ENCODE results near the gene MAP4. TPM values are rescaled to one million over a fixed set of nuclear protein-coding genes. Genes with fewer than 3 reads are reported as not detected.

Gene MAP4
- polyA plus RNA-seq, 4 donors, result 30.0 to 74.2 (median 55.7) TPM

GRCh38 chr3:47824541-47825473, 191.4 kb downstream of the MAP4 start:
- H3K27ac ChIP-seq (ENCODE audit: low read depth in 1 of 3, low read length in 2 of 3), result peak overlapping the region; percentile 41 to 68 (median 66)
- H3K4me1 ChIP-seq (ENCODE audit: control insufficient read depth in 3 of 3, insufficient read depth in 2 of 3, low read depth in 1 of 3, low read length in 2 of 3), result peaks cover 0 to 12% (median 10%) of the 10 kb centered on the region in 3 donors
- FAIRE-seq (no peak), DNase-seq (peak; percentile 80 to 93)
- H3K9me3 ChIP-seq (ENCODE audit: control insufficient read depth in 2 of 2, insufficient read depth in 1 of 2, low read depth in 1 of 2, low read length in 1 of 2), result no peaks in the 10 kb centered on the region
- 3 to 4% (median 4%) methylated on average over 52 to 77 of the region's 77 CpGs for WGBS, 3 donors
- no peaks in the 10 kb centered on the region for H3K27me3 ChIP-seq (ENCODE audit: control insufficient read depth in 3 of 3, insufficient read depth in 3 of 3, low read length in 3 of 3)
- peak overlapping the region; percentile 86 to 91 (median 89) for H3K4me3 ChIP-seq (ENCODE audit: low read depth in 1 of 3, low read length in 3 of 3)
- H3K36me3 ChIP-seq (ENCODE audit: control insufficient read depth in 3 of 3, insufficient read depth in 2 of 3, low read depth in 1 of 3, low read length in 3 of 3), result peaks cover 3 to 39% (median 7%) of the 10 kb centered on the region in 3 donors

- Histone ChIP-seq H3K9me3 (ENCODE audit: control insufficient read depth in 2 of 2, insufficient read depth in 1 of 2, low read depth in 1 of 2, low read length in 1 of 2) (no peaks in the 10 kb centered on the region), H3K4me1 (ENCODE audit: control insufficient read depth in 3 of 3, insufficient read depth in 2 of 3, low read depth in 1 of 3, low read length in 2 of 3) (no peaks in the 10 kb centered on the region), H3K4me3 (ENCODE audit: low read depth in 1 of 3, low read length in 3 of 3) (no peak overlapping the region), H3K27ac (ENCODE audit: low read depth in 1 of 3, low read length in 2 of 3) (no peak overlapping the region), H3K27me3 (ENCODE audit: control insufficient read depth in 3 of 3, insufficient read depth in 3 of 3, low read length in 3 of 3) (no peaks in the 10 kb centered on the region), H3K36me3 (ENCODE audit: control insufficient read depth in 3 of 3, insufficient read depth in 2 of 3, low read depth in 1 of 3, low read length in 3 of 3) (peaks cover 4 to 44% (median 7%) of the 10 kb centered on the region in 3 donors)
- 89 to 96% (median 93%) methylated on average over 7 of the region's 7 CpGs for WGBS, 3 donors
- FAIRE-seq (no peak), DNase-seq (no peak)
These were observed 198.6 kb downstream of the MAP4 start for GRCh38 chr3:47817609-47818008.

- Histone ChIP-seq H3K9me3 (ENCODE audit: control insufficient read depth in 2 of 2, insufficient read depth in 1 of 2, low read depth in 1 of 2, low read length in 1 of 2) (no peaks in the 10 kb centered on the region), H3K27me3 (ENCODE audit: control insufficient read depth in 3 of 3, insufficient read depth in 3 of 3, low read length in 3 of 3) (no peaks in the 10 kb centered on the region), H3K36me3 (ENCODE audit: control insufficient read depth in 3 of 3, insufficient read depth in 2 of 3, low read depth in 1 of 3, low read length in 3 of 3) (peaks cover 9 to 49% (median 14%) of the 10 kb centered on the region in 3 donors), H3K4me3 (ENCODE audit: low read depth in 1 of 3, low read length in 3 of 3) (no peak overlapping the region), H3K4me1 (ENCODE audit: control insufficient read depth in 3 of 3, insufficient read depth in 2 of 3, low read depth in 1 of 3, low read length in 2 of 3) (no peaks in the 10 kb centered on the region), H3K27ac (ENCODE audit: low read depth in 1 of 3, low read length in 2 of 3) (no peak overlapping the region)
- DNase-seq, result no peak
- FAIRE-seq, result no peak
- 78 to 84% (median 80%) methylated on average over 8 of the region's 8 CpGs for WGBS, 3 donors
These were observed 202.6 kb downstream of the MAP4 start for GRCh38 chr3:47813551-47814177.

- H3K36me3 ChIP-seq (ENCODE audit: control insufficient read depth in 3 of 3, insufficient read depth in 2 of 3, low read depth in 1 of 3, low read length in 3 of 3), result peaks cover 0 to 28% (median 1%) of the 10 kb centered on the region in 3 donors
- WGBS, 3 donors, result 61 to 85% (median 76%) methylated on average over 1 of the region's 1 CpG
- no peaks in the 10 kb centered on the region for H3K27me3 ChIP-seq (ENCODE audit: control insufficient read depth in 3 of 3, insufficient read depth in 3 of 3, low read length in 3 of 3)
- DNase-seq (no peak), FAIRE-seq (no peak)
- no peak overlapping the region for H3K27ac ChIP-seq (ENCODE audit: low read depth in 1 of 3, low read length in 2 of 3)
- H3K4me3 ChIP-seq (ENCODE audit: low read depth in 1 of 3, low read length in 3 of 3), result no peak overlapping the region
- H3K9me3 ChIP-seq (ENCODE audit: control insufficient read depth in 2 of 2, insufficient read depth in 1 of 2, low read depth in 1 of 2, low read length in 1 of 2), result no peaks in the 10 kb centered on the region
- H3K4me1 ChIP-seq (ENCODE audit: control insufficient read depth in 3 of 3, insufficient read depth in 2 of 3, low read depth in 1 of 3, low read length in 2 of 3), result peaks cover 2 to 13% (median 9%) of the 10 kb centered on the region in 3 donors
These were observed 211.6 kb downstream of the MAP4 start for GRCh38 chr3:47804577-47804976.

DNA sequence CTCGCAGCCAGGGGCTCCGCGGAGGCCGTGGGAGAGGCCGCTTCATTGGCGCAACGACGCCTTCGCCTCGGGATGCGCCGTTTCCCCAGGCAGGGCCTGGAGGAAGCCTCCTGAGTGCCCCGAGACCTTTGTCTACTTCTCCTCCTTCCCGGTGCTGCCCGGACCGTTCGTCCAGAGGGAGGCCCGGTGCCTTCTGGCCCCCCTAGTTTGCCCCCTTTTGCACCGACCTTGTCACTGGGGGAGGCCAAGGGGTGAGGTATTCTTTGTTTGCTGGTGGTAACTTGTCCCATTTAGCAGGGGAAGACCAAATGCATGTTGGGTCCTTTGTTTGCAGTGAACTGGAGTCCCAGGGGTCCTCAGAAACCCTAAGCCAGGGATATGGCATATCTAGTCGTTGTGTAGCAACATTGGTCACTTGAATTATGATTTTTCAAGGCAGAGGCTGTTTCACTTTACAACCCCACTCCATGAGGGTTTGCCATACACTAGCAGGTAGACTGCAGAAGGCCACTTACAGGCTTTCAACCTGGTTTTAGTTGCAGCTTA, 212.7 kb downstream of the MAP4 start:
- H3K27me3 ChIP-seq (ENCODE audit: control insufficient read depth in 3 of 3, insufficient read depth in 3 of 3, low read length in 3 of 3), result no peaks in the 10 kb centered on the region
- DNase-seq (no peak), FAIRE-seq (no peak)
- H3K27ac ChIP-seq (ENCODE audit: low read depth in 1 of 3, low read length in 2 of 3), result peak overlapping the region; percentile 46 to 97 (median 97)
- peaks cover 0 to 21% (median 0%) of the 10 kb centered on the region in 3 donors for H3K36me3 ChIP-seq (ENCODE audit: control insufficient read depth in 3 of 3, insufficient read depth in 2 of 3, low read depth in 1 of 3, low read length in 3 of 3)
- H3K9me3 ChIP-seq (ENCODE audit: control insufficient read depth in 2 of 2, insufficient read depth in 1 of 2, low read depth in 1 of 2, low read length in 1 of 2), result no peaks in the 10 kb centered on the region
- H3K4me1 ChIP-seq (ENCODE audit: control insufficient read depth in 3 of 3, insufficient read depth in 2 of 3, low read depth in 1 of 3, low read length in 2 of 3), result peaks cover 2 to 13% (median 9%) of the 10 kb centered on the region in 3 donors
- 0 to 1% (median 0%) methylated on average over 11 to 20 of the region's 20 CpGs for WGBS, 3 donors
- peak overlapping the region; percentile 84 to 93 (median 90) for H3K4me3 ChIP-seq (ENCODE audit: low read depth in 1 of 3, low read length in 3 of 3)

DNA sequence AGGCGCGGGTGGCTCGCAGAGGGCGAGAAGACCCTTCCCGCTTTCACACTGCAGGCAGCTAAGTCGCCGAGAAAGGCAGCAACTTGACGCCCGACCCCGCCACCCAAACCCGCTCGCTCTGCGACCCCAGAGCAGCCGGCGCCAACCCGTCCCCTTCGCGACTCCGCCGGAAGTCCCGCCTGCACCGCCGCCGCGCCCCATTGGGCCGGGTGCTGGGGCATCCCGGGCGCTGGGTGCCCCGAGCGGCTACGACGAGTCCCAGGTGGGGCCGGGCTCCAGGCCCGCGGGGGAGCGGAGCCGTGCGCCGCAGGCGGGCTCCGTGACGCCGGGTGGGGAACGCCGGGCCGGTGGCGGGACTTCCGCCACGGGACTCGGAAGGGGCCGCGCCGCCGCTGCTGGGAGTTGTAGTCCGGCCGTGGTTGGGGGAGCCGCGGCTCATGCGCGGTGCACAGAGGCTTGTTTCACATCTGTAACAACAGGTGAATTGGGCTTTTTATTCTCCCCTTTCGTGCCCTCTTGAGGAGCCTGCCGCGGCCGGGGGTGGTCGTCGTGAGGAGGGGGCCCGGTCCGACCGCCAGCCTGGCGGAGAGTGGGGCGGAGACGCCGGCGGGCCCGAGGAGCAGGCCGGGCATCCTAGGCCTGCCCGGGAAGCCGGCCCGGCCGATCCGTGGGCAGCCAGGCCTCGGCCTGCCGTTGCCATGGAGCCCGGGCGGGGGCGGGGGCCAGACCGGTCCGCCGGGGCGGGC, 213.3 kb downstream of the MAP4 start, which contains the start of gene DHX30:
Gene DHX30, plus strand, starts transcription at position 405 of the 746 bp plus-strand sequence. CDS start 7,546 bp downstream, outside the sequence.
- Histone ChIP-seq H3K27ac (ENCODE audit: low read depth in 1 of 3, low read length in 2 of 3) (peak within 1 kb of the TSS; percentile 95 to 97 (median 97)), H3K36me3 (ENCODE audit: control insufficient read depth in 3 of 3, insufficient read depth in 2 of 3, low read depth in 1 of 3, low read length in 3 of 3) (peaks cover 0 to 14% (median 0%) of the 10 kb centered on the region in 3 donors), H3K9me3 (ENCODE audit: control insufficient read depth in 2 of 2, insufficient read depth in 1 of 2, low read depth in 1 of 2, low read length in 1 of 2) (no peaks in the 10 kb centered on the region), H3K4me1 (ENCODE audit: control insufficient read depth in 3 of 3, insufficient read depth in 2 of 3, low read depth in 1 of 3, low read length in 2 of 3) (peaks cover 2 to 13% (median 9%) of the 10 kb centered on the region in 3 donors), H3K4me3 (ENCODE audit: low read depth in 1 of 3, low read length in 3 of 3) (peak within 1 kb of the TSS; percentile 84 to 93 (median 90)), H3K27me3 (ENCODE audit: control insufficient read depth in 3 of 3, insufficient read depth in 3 of 3, low read length in 3 of 3) (no peaks in the 10 kb centered on the region)
- peak; percentile 87 to 97 for DNase-seq
- 1% methylated on average over 51 to 90 of the region's 90 CpGs for WGBS, 3 donors
- FAIRE-seq, result no peak
